DMS53 (cell line): ENCODE results near the gene RAMACL.
"Not testable (repeated sequence)": the region's sequence is repeated elsewhere in the genome, so short reads cannot be mapped to it uniquely, and the experiment has no call there.

Experiments
- DNase-seq: peaks from one replicate; lab custom pipeline; 2025; lab: John Stamatoyannopoulos, UW

The RAMACL gene

GRCh38 chr6:166586424-166587156 is at the start of gene RAMACL:
Gene RAMACL (minus strand): TSS chr6:166586678. CDS start chr6:166586477, 201 bp downstream.
- DNase-seq, result peak; percentile 43

- DNase-seq, result no peak
Measured at GRCh38 chr6:166635013-166635970, 48.8 kb upstream of the RAMACL start.

- not testable (repeated sequence) for DNase-seq
Measured at GRCh38 chr6:166634581-166634980, 48.1 kb upstream of the RAMACL start.

- peak; percentile 18 for DNase-seq
Measured at GRCh38 chr6:166633732-166634535, 47.5 kb upstream of the RAMACL start.

- no peak for DNase-seq
Measured at GRCh38 chr6:166632731-166633130, 46.3 kb upstream of the RAMACL start.

GRCh38 chr6:166630462-166630861 is 44.0 kb upstream of the RAMACL start:
- no peak for DNase-seq

- DNase-seq, result peak; percentile 2
Measured at GRCh38 chr6:166629628-166630027, 43.1 kb upstream of the RAMACL start.

GRCh38 chr6:166627875-166628801 is 41.7 kb upstream of the RAMACL start:
- peak; percentile 86 for DNase-seq

- peak; percentile 98 for DNase-seq
Measured at GRCh38 chr6:166627033-166627874, 40.8 kb upstream of the RAMACL start, which contains the start of gene RPS6KA2. Gene RPS6KA2 (minus strand): TSS chr6:166627251. CDS start chr6:166627019, 232 bp downstream.

GRCh38 chr6:166626177-166627032 is 39.9 kb upstream of the RAMACL start:
- DNase-seq, result peak; percentile 88

- no peak for DNase-seq
Measured at GRCh38 chr6:166625356-166625755, 38.9 kb upstream of the RAMACL start.

- no peak for DNase-seq
Measured at GRCh38 chr6:166624275-166624674, 37.8 kb upstream of the RAMACL start.

GRCh38 chr6:166623318-166623717 is 36.8 kb upstream of the RAMACL start:
- peak; percentile 51 for DNase-seq

- no peak for DNase-seq
Measured at GRCh38 chr6:166621114-166621540, 34.6 kb upstream of the RAMACL start.

- DNase-seq, result no peak
Measured at GRCh38 chr6:166620478-166621113, 34.1 kb upstream of the RAMACL start.

GRCh38 chr6:166619912-166620311 is 33.4 kb upstream of the RAMACL start:
- DNase-seq, result no peak

GRCh38 chr6:166618866-166619761 is 32.6 kb upstream of the RAMACL start:
- DNase-seq, result no peak
